ENCODE measurements around the gene MDM2.

Gene MDM2

DNA sequence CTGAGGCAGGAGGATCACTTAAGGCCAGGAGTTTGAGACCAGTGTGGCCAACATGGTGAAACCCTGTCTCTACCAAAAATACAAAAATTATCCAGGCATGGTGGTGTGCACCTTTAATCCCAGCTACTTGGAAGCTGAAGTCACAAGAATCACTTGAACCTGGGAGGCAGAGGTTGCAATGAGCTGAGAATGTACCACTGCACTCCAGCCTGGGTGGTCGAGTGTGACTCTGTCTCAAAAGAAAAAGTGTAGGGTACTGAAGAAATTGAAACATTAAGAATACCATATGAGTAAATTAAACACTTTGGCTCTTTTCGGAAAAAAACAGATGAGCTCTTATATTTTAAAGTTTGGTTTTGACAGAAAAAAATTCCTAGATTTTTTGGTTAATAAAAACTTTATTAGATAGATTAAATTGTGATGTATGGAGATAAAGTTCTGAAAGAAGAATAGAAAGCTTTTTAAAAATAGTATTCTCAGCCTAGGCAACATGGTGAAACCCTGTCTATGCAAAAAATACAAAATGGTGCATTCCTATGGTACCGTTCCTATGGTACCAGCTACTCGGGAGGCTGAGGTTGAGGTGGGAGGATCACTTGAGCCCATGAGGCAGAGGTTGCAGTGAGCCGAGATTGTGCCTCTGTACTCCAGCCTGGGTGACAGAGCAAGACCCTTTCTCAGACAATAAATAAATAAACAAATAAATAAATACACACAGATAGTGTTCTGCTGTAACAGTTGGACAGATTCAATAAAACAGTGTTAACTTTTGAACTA lies 20.1 kb downstream of the MDM2 start:
- no peak for DNase-seq (ENCODE audit: extremely low read depth, low read depth)

DNA sequence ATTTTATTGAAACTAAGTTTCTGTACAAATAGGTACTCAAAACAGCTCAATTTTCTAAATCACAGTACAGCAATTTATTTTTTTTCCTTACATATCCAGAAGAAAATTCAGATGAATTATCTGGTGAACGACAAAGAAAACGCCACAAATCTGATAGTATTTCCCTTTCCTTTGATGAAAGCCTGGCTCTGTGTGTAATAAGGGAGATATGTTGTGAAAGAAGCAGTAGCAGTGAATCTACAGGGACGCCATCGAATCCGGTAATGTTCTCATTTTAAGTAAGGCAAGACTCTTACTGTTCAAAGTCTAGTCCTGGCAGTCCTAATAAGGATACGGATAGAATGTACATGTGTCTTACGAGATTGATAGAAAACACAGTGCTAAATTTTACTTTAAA lies 20.7 kb downstream of the MDM2 start:
- TF ChIP-seq, protein P1, sequence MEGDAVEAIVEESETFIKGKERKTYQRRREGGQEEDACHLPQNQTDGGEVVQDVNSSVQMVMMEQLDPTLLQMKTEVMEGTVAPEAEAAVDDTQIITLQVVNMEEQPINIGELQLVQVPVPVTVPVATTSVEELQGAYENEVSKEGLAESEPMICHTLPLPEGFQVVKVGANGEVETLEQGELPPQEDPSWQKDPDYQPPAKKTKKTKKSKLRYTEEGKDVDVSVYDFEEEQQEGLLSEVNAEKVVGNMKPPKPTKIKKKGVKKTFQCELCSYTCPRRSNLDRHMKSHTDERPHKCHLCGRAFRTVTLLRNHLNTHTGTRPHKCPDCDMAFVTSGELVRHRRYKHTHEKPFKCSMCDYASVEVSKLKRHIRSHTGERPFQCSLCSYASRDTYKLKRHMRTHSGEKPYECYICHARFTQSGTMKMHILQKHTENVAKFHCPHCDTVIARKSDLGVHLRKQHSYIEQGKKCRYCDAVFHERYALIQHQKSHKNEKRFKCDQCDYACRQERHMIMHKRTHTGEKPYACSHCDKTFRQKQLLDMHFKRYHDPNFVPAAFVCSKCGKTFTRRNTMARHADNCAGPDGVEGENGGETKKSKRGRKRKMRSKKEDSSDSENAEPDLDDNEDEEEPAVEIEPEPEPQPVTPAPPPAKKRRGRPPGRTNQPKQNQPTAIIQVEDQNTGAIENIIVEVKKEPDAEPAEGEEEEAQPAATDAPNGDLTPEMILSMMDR (IDR thresholded peaks at IDR 0.05; ENCODE audit: low read depth, low read length): no peak
- no peak for DNase-seq (ENCODE audit: extremely low read depth, low read depth)

More for the DNA sequence above, 20.1 kb downstream of the MDM2 start:
- TF ChIP-seq, protein P1 (IDR thresholded peaks at IDR 0.05; ENCODE audit: low read depth, low read length): no peak

DNA sequence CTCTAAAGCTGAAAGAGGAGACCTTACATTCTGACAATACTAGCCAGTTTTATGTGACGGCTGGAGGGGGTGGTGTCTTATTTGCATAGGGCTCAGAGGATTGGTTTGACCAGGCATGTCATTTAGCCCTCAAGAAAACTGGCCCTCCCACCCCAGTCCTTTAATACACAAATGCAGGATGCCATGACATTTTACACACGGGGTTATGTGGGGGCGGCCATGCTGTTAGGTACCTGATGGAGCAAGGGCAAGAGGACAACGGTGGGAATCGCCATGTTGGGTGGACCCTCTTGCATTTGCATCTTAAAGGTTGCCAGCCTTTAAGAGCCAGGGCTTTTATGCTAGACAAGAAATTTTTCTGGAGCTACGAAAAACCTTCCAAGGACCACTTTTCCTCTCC lies 23.3 kb downstream of the MDM2 start:
- TF ChIP-seq, protein P1 (IDR thresholded peaks at IDR 0.05; ENCODE audit: low read depth, low read length): no peak
- no peak for DNase-seq (ENCODE audit: extremely low read depth, low read depth)

DNA sequence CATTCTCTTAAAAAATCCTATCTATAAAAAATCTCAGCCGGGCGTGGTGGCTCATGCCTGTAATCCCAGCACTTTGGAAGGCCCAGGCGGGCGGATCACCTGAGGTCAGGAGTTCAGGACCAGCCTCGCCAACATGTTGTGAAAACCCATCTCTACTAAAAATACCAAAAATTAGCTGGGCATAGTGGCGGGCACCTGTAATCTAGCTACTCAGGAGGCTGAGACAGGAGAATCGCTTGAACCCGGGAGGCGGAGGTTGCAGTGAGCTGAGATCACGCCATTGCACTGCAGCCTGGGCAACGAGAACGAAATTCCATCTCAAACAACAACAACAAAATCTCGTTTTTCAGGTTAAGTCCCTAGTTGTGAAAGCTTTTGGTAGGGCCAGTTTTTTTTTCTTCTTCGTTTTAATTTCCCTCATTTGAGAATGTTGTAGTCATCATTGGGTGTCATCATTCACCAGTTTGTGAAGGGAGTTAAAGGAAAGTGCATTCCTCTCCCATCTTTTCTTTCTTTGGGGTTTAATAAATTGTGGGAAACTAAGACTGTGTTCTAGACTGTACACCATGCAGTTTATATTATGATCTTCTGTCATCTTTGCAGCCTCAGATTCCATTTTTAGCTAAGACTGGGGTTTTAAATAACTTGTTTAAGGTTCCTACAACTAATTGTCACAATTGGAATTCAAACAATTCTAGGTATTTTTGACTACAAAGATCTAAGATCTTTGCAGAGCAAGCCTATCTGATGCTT lies 23.9 kb downstream of the MDM2 start:
- no peak for DNase-seq (ENCODE audit: extremely low read depth, low read depth)
- TF ChIP-seq, protein P1 (IDR thresholded peaks at IDR 0.05; ENCODE audit: low read depth, low read length): no peak

DNA sequence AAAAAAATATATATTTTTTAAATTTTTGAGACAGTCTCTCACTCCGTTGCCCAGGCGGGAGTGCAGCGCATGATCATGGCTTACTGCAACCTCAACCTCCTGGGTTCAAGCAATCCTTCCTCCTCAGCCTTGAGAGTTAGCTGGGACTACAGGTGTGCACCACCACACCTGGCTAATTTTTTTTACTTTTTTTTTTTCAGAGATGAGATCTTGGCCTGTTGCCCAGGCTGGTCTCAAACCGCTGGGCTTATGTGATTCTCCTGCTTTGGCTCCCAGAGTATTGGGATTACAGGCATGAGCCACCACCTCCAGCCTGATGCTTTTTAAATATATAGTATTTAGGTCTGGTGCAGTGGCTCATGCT lies 24.5 kb downstream of the MDM2 start:
- DNase-seq (ENCODE audit: extremely low read depth, low read depth): no peak

DNA sequence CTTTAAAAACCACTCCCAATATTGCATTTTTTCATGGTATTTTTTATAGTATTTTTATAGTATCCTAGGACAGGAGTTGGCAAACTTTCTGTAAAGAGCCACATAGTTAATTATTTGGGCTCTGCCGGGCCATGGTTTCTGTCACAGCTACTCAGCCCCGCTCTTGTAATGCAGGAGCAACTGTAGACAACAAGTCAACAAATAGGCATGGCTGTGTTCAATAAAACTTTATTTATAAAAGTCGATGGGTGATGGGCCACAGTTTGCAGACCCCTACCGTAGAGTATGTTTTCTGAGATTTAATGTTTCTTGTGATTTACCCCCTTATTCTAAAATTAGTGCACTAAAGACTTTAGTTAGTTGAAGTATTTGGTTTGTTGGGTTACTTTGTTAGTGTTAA lies 25.5 kb downstream of the MDM2 start:
- TF ChIP-seq, protein P1 (IDR thresholded peaks at IDR 0.05; ENCODE audit: low read depth, low read length): no peak
- DNase-seq (ENCODE audit: extremely low read depth, low read depth): no peak

More for the DNA sequence above, 24.5 kb downstream of the MDM2 start:
- TF ChIP-seq, protein P1 (IDR thresholded peaks at IDR 0.05; ENCODE audit: low read depth, low read length): no peak

DNA sequence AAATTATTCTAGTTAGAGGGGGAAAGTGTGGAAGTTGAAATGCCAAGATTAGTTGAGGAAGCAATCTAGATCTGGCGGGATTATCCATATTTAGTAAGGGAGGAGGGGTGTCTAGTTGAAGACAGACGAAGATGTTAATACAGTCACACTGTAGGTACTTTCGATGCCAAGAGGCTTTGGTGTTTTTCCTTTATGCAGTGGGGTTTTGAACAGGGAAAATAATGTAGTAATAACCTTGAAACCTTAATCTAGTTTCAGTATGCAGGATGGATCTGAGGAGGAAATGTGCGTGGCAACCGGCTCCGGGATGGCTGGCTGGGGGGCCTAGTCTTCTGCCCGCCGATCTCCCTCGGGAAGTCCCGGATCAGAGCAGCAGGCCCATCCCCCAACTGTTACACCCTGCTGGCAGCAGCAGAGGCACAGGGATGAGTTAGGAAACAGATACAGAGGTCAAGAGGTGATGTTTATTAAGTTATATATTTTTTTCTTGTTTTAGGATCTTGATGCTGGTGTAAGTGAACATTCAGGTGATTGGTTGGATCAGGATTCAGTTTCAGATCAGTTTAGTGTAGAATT lies 27.4 kb downstream of the MDM2 start:
- TF ChIP-seq, protein P1 (IDR thresholded peaks at IDR 0.05; ENCODE audit: low read depth, low read length): no peak
- no peak for DNase-seq (ENCODE audit: extremely low read depth, low read depth)

Data from AG09319 (cell line).